Neutrophil (primary cell): ENCODE data around the gene TAF1B.

Experiments
- H3K27ac ChIP-seq: fragments of 200-600 bp; sonication (generic); 2 replicates; pipeline ENCODE4 v1.5.1; 2016; ENCODE audit warnings: mild to moderate bottlenecking, moderate library complexity
- H3K27me3 ChIP-seq: fragments of 200-600 bp; sonication (generic); 2 replicates; pipeline ENCODE4 v1.6.0; 2016; ENCODE audit warnings: mild to moderate bottlenecking
- H3K36me3 ChIP-seq: fragments of 200-600 bp; sonication (generic); 2 replicates; pipeline ENCODE4 v1.5.1; 2017
- H3K4me1 ChIP-seq, 2 experiments: fragments of 200-600 bp in 1 of 2; sonication (generic) in 1 of 2; 1 replicate in 1 of 2; 2 replicates in 1 of 2; pipeline versions ENCODE4 v1.5.1 to v1.6.1; 2013 to 2016; ENCODE audit warnings: low read depth in 1 of 2, low read length in 1 of 2, mild to moderate bottlenecking in 1 of 2, moderate library complexity in 1 of 2; ENCODE audit not compliant: control insufficient read depth in 1 of 2, insufficient read depth in 1 of 2
- H3K4me3 ChIP-seq, 2 experiments: fragments of 200-600 bp in 1 of 2; sonication (generic) in 1 of 2; 1 replicate in 1 of 2; 2 replicates in 1 of 2; pipeline ENCODE4 v1.5.1; 2013 to 2016; ENCODE audit warnings: low read depth in 1 of 2, low read length in 1 of 2, mild to moderate bottlenecking in 1 of 2, moderate library complexity in 1 of 2
- H3K9me3 ChIP-seq: fragments of 200-600 bp; sonication (generic); 2 replicates; pipeline ENCODE4 v1.5.1; 2016
- CTCF ChIP-seq: fragments of 200-600 bp; sonication (generic); IDR thresholded peaks from 2 replicates; pipeline ENCODE4 v1.5.1; 2016; ENCODE audit warnings: antibody characterized with exemption

Gene TAF1B

GRCh38 chr2:9982248-9982647 is 139.0 kb downstream of the TAF1B start:
- no peaks in the 10 kb centered on the region for H3K36me3 ChIP-seq
- H3K27ac ChIP-seq: no peak overlapping the region
- no peaks in the 10 kb centered on the region for H3K9me3 ChIP-seq
- H3K27me3 ChIP-seq: peaks cover 21% of the 10 kb centered on the region
- no peaks in the 10 kb centered on the region for H3K4me1 ChIP-seq
- H3K4me3 ChIP-seq: no peak overlapping the region
- TF ChIP-seq CTCF: no peak

- H3K4me1 ChIP-seq: no peaks in the 10 kb centered on the region
- no peak for TF ChIP-seq CTCF
- H3K4me3 ChIP-seq: no peak overlapping the region
- no peaks in the 10 kb centered on the region for H3K9me3 ChIP-seq
- H3K27ac ChIP-seq: no peak overlapping the region
- H3K27me3 ChIP-seq: peaks cover 21% of the 10 kb centered on the region
- H3K36me3 ChIP-seq: no peaks in the 10 kb centered on the region
Observed at GRCh38 chr2:9982891-9983290, 139.6 kb downstream of the TAF1B start.

GRCh38 chr2:9983401-9984216 is 140.3 kb downstream of the TAF1B start:
- H3K27me3 ChIP-seq: peaks cover 21% of the 10 kb centered on the region
- no peak overlapping the region for H3K27ac ChIP-seq
- H3K9me3 ChIP-seq: no peaks in the 10 kb centered on the region
- no peak for TF ChIP-seq CTCF
- no peaks in the 10 kb centered on the region for H3K4me1 ChIP-seq
- no peak overlapping the region for H3K4me3 ChIP-seq
- H3K36me3 ChIP-seq: no peaks in the 10 kb centered on the region
